HCT116 (cell line): ENCODE data around the gene TPRG1. TPM values are rescaled to one million over a fixed set of nuclear protein-coding genes. Genes with fewer than 3 reads are reported as not detected.

Experiments
- ATAC-seq: fragments of 200-7000 bp; cut with Tn5 transposase; 2 replicates; pipeline ENCODE4 v1.9.1; 2020; ENCODE audit warnings: mild to moderate bottlenecking, moderate library complexity
- BruUV-seq: library from RNA; stranded (reverse); fragments of 400-500 nt; replicated peaks from 2 replicates; lab custom pipeline; 2021; lab: Mats Ljungman, UMichigan
- CTCF ChIA-PET: fragments of 300-600 bp; sonication (Branson Sonifier 250); formaldehyde crosslinking; loops from one replicate; lab custom pipeline; 2021; ENCODE audit warnings: antibody characterized with exemption; lab: Charles Lee
- POLR2A ChIA-PET: fragments of 300-600, 350-600 bp; sonication (Branson Sonifier 250); formaldehyde crosslinking; loops from one replicate; lab custom pipeline; 2021; ENCODE audit warnings: antibody characterized with exemption; lab: Charles Lee
- RAD21 ChIA-PET, 2 experiments: fragments of 300-600 bp; sonication (Branson Sonifier 250); formaldehyde crosslinking; loops; one replicate each; lab custom pipeline; 2023; ENCODE audit warnings: low total read pairs in 2 of 2; ENCODE audit not compliant: uncharacterized antibody in 2 of 2, unreplicated experiment in 2 of 2, low non-redundant PET in 1 of 2; lab: Charles Lee
- DNase-seq: peaks from one replicate; pipeline ENCODE4 v3.0.0-alpha.2; 2010; ENCODE audit warnings: low read depth, low spot score
- H2AFZ ChIP-seq: fragments of 200-600 bp; shearing (Covaris generic), sonication (generic); 2 replicates; pipeline ENCODE4 v1.6.1; 2017; ENCODE audit warnings: low read depth, mixed run types, mixed read lengths, antibody characterized with exemption, low read length; ENCODE audit not compliant: poor library complexity, severe bottlenecking
- H3K27ac ChIP-seq: 2 replicates; pipeline ENCODE4 v1.5.1; 2012; ENCODE audit warnings: low read depth, low read length
- H3K27me3 ChIP-seq: fragments of 200-600 bp; sonication (generic); 2 replicates; pipeline ENCODE4 v1.6.1; 2016; ENCODE audit warnings: mixed run types, low read length, mixed read lengths; ENCODE audit not compliant: insufficient read depth
- H3K36me3 ChIP-seq, 2 experiments: fragments of 200-500 bp in 1 of 2; fragments of 200-600 bp in 1 of 2; sonication (Bioruptor generic) in 1 of 2; sonication (generic) in 1 of 2; 2 replicates each; pipeline versions ENCODE4 v1.5.1 to v1.6.1; 2014 to 2016; ENCODE audit warnings: low read length in 2 of 2, inconsistent platforms in 1 of 2, mixed read lengths in 1 of 2, mixed run types in 1 of 2; ENCODE audit not compliant: insufficient read depth in 2 of 2, control insufficient read depth in 1 of 2
- H3K4me1 ChIP-seq, 2 experiments: fragments of 200-600 bp in 1 of 2; sonication (generic) in 1 of 2; 2 replicates each; pipeline versions ENCODE4 v1.5.1 to v1.6.1; 2012 to 2017; ENCODE audit warnings: low read length in 2 of 2, inconsistent platforms in 1 of 2, mild to moderate bottlenecking in 1 of 2, mixed read lengths in 1 of 2, mixed run types in 1 of 2, moderate library complexity in 1 of 2; ENCODE audit not compliant: insufficient read depth in 2 of 2, control insufficient read depth in 1 of 2
- H3K4me2 ChIP-seq: fragments of 200-600 bp; sonication (generic); 2 replicates; pipeline ENCODE4 v1.6.1; 2017; ENCODE audit warnings: mixed run types, low read length, mixed read lengths
- H3K4me3 ChIP-seq, 2 experiments: fragments of 200-600 bp in 1 of 2; sonication (generic) in 1 of 2; replicated peaks in 1 of 2; 2 replicates each; pipeline ENCODE4 v1.5.1; 2011 to 2016; ENCODE audit warnings: low read length in 2 of 2, control low read depth in 1 of 2, low read depth in 1 of 2, mild to moderate bottlenecking in 1 of 2, mixed read lengths in 1 of 2, mixed run types in 1 of 2
- H3K79me2 ChIP-seq: fragments of 200-600 bp; sonication (generic); 2 replicates; pipeline ENCODE4 v1.6.1; 2017; ENCODE audit warnings: mild to moderate bottlenecking, mixed run types, low read length, moderate library complexity, mixed read lengths; ENCODE audit not compliant: insufficient read depth
- H3K9ac ChIP-seq: fragments of 200-600 bp; sonication (generic); 2 replicates; pipeline ENCODE4 v1.6.1; 2016; ENCODE audit warnings: low read length, mixed read lengths
- H3K9me2 ChIP-seq: fragments of 200-600 bp; sonication (generic), shearing (Covaris generic); 2 replicates; pipeline ENCODE4 v1.6.1; 2017; ENCODE audit warnings: mixed run types, mild to moderate bottlenecking, moderate library complexity; ENCODE audit not compliant: insufficient read depth
- H3K9me3 ChIP-seq, 2 experiments: fragments of 200-500 bp in 1 of 2; fragments of 200-600 bp in 1 of 2; sonication (Bioruptor generic) in 1 of 2; sonication (generic) in 1 of 2; 2 replicates each; pipeline ENCODE4 v1.6.1; 2014 to 2017; ENCODE audit warnings: low read length in 2 of 2, mixed read lengths in 2 of 2, inconsistent platforms in 1 of 2, low read depth in 1 of 2, mild to moderate bottlenecking in 1 of 2, mixed run types in 1 of 2, moderate library complexity in 1 of 2; ENCODE audit not compliant: control insufficient read depth in 1 of 2, insufficient read depth in 1 of 2
- H4K20me1 ChIP-seq: fragments of 200-600 bp; sonication (generic), shearing (Covaris generic); 2 replicates; pipeline ENCODE4 v1.6.1; 2017; ENCODE audit warnings: mixed run types, mild to moderate bottlenecking, moderate library complexity; ENCODE audit not compliant: insufficient read depth
- JUND ChIP-seq: IDR thresholded peaks from 2 replicates; pipeline ENCODE4 v1.6.1; 2012
- POLR2A ChIP-seq: IDR thresholded peaks from 2 replicates; pipeline ENCODE4 v1.7.0; 2011; ENCODE audit warnings: borderline replicate concordance; ENCODE audit not compliant: insufficient read depth, insufficient read length; ENCODE audit errors: extremely low read depth
- RAD21 ChIP-seq: IDR thresholded peaks from 2 replicates; pipeline ENCODE4 v1.6.1; 2012; ENCODE audit warnings: low read depth, mild to moderate bottlenecking
- SP1 ChIP-seq: IDR thresholded peaks from 2 replicates; pipeline ENCODE4 v1.6.1; 2012; ENCODE audit warnings: low read depth
- SRF ChIP-seq: IDR thresholded peaks from 2 replicates; pipeline ENCODE4 v1.6.1; 2012; ENCODE audit warnings: low read depth
- YY1 ChIP-seq: IDR thresholded peaks from 2 replicates; pipeline ENCODE4 v1.6.1; 2011; ENCODE audit warnings: low read length, low read depth, moderate library complexity, mild to moderate bottlenecking; ENCODE audit not compliant: insufficient replicate concordance; ENCODE audit errors: extremely low read depth
- intact Hi-C: fragments of 100-400 bp; cut with micrococcal nuclease; formaldehyde crosslinking; loops from 2 replicates; pipeline ENCODE4 v1.10.0; 2022
- total RNA-seq: library from RNA; stranded (reverse); gene quantifications from one replicate; pipeline ENCODE4 v1.2.1, GENCODE V29; 2021; ENCODE audit not compliant: unreplicated experiment
- TF ChIP-seq, protein P1 (sequence below), 3 experiments: fragments of 200-600 bp in 1 of 3; sonication (generic) in 1 of 3; IDR thresholded peaks in 2 of 3; conservative IDR thresholded peaks in 1 of 3; 2 replicates each; pipeline ENCODE4 v1.5.1; 2012 to 2017; ENCODE audit warnings: low read depth in 2 of 3, low read length in 2 of 3, antibody characterized with exemption in 1 of 3, borderline replicate concordance in 1 of 3, control low read depth in 1 of 3, mild to moderate bottlenecking in 1 of 3, mixed read lengths in 1 of 3, mixed run types in 1 of 3, moderate library complexity in 1 of 3; ENCODE audit not compliant: insufficient read depth in 1 of 3
- TF ChIP-seq, protein P2 (sequence below): IDR thresholded peaks from 2 replicates; pipeline ENCODE4 v1.6.1; 2012; ENCODE audit warnings: low read depth
- TF ChIP-seq, protein P3 (sequence below): IDR thresholded peaks from 2 replicates; pipeline ENCODE4 v1.6.1; 2012

TPRG1 gene
- total RNA-seq, 1 experiment from 2014 or later: 2.8 TPM

DNA sequence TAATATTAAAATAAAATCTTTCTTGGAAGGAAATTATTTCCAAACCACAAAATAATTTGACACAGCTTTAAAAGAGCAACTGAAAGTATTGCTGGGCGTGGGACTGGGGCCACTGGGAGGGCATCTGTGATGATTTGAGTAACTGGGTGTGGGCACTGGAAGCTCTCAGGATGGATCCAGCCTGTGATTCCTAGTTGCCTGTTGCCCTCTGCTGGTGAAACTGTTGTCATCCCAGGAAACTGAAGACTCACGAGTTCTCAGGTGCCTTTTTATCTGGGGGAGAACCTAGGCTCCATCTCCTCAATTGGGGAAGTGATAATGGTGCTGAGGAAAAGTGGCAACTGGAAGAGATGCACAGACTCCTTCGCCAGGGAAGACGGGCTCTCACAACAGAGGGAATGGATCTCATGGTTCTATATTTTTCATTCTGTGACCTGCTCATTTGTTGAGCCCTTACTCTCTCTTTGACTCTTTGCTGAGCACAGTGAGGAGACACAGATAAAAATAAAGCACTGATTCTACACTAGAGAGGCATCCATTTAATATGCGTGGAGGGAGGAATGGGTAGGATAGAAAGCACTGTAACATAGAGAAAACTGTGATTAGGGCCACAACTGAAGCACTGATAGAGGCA, 61.6 kb downstream of the TPRG1 start:
- POLR2A ChIA-PET: no interaction called here
- BruUV-seq: no TSS peak
- CTCF ChIA-PET: interaction anchor here (0.6 to 4.7 kb wide), 14 partner anchors 9 to 1554 kb away, joined by 3 to 34 read pairs (median 5); no protein-coding TSS in a partner anchor
- Histone ChIP-seq H3K9ac (no peak overlapping the region), H3K79me2 (no peaks in the 10 kb centered on the region), H4K20me1 (no peaks in the 10 kb centered on the region), H3K9me2 (no peaks in the 10 kb centered on the region), H3K27ac (no peak overlapping the region), H3K4me2 (no peak overlapping the region), H3K4me3 (no peak overlapping the region), H3K27me3 (no peaks in the 10 kb centered on the region)
- intact Hi-C loops: loop anchor here (1.0 to 2.0 kb wide), 4 partner anchors 37 to 1495 kb away; no protein-coding TSS in a partner anchor
- peak; percentile 95 for ATAC-seq
- DNase-seq: peak; percentile 70
- RAD21 ChIA-PET: no interaction called here
- TF ChIP-seq, protein P1, sequence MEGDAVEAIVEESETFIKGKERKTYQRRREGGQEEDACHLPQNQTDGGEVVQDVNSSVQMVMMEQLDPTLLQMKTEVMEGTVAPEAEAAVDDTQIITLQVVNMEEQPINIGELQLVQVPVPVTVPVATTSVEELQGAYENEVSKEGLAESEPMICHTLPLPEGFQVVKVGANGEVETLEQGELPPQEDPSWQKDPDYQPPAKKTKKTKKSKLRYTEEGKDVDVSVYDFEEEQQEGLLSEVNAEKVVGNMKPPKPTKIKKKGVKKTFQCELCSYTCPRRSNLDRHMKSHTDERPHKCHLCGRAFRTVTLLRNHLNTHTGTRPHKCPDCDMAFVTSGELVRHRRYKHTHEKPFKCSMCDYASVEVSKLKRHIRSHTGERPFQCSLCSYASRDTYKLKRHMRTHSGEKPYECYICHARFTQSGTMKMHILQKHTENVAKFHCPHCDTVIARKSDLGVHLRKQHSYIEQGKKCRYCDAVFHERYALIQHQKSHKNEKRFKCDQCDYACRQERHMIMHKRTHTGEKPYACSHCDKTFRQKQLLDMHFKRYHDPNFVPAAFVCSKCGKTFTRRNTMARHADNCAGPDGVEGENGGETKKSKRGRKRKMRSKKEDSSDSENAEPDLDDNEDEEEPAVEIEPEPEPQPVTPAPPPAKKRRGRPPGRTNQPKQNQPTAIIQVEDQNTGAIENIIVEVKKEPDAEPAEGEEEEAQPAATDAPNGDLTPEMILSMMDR (IDR thresholded peaks at IDR 0.05 in 2 of 3, conservative IDR thresholded peaks at IDR 0.05 in 1 of 3; ENCODE audit: borderline replicate concordance in 1 of 3, insufficient read depth in 1 of 3, low read depth in 2 of 3, low read length in 2 of 3): peak; percentile 90 to 96 (median 90)
- TF ChIP-seq RAD21 (peak; percentile 95), SRF (no peak)
- TF ChIP-seq, all 23 proteins: peak for 2
- no peaks in the 10 kb centered on the region for H3K36me3 ChIP-seq
- H3K9me3 ChIP-seq: no peaks in the 10 kb centered on the region
- no peaks in the 10 kb centered on the region for H3K4me1 ChIP-seq
- no peak overlapping the region for H2AFZ ChIP-seq

DNA sequence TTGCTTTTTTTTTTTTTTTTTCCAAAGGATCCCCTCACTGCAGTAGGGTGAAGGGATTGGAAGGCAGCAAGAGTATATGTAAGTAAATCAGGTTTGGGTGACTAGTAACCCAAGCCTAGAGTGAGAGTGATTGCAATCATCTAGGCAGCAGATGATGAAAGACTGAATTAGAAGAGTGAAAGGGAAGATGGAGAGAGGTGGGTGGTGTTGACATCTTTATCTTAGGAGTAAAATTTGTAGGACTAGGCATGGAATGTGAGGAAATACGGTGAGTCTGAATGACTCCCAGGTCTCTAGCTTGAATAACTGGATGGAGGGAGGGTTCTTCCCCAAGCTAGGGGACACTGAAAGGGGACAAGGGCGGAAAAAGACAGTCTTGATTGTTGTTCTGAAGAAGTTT, 63.4 kb downstream of the TPRG1 start:
- no peaks in the 10 kb centered on the region for H3K9me2 ChIP-seq
- no peaks in the 10 kb centered on the region for H3K9me3 ChIP-seq
- no peak overlapping the region for H3K4me2 ChIP-seq
- no TSS peak for BruUV-seq
- POLR2A ChIA-PET: no interaction called here
- ATAC-seq (no peak), DNase-seq (no peak)
- no peak overlapping the region for H3K9ac ChIP-seq
- RAD21 ChIA-PET: no interaction called here
- no peaks in the 10 kb centered on the region for H4K20me1 ChIP-seq
- H3K79me2 ChIP-seq: no peaks in the 10 kb centered on the region
- H3K27ac ChIP-seq: no peak overlapping the region
- H3K36me3 ChIP-seq: no peaks in the 10 kb centered on the region
- no peaks in the 10 kb centered on the region for H3K4me1 ChIP-seq
- intact Hi-C loops: no loop called here
- CTCF ChIA-PET: interaction anchor here (2.4 to 4.7 kb wide), 3 partner anchors 34 to 1495 kb away, joined by 10 to 34 read pairs (median 20); no protein-coding TSS in a partner anchor
- no peak overlapping the region for H3K4me3 ChIP-seq
- TF ChIP-seq SP1 (no peak), JUND (no peak), YY1 (no peak), POLR2A (no peak)
- TF ChIP-seq, protein P2, sequence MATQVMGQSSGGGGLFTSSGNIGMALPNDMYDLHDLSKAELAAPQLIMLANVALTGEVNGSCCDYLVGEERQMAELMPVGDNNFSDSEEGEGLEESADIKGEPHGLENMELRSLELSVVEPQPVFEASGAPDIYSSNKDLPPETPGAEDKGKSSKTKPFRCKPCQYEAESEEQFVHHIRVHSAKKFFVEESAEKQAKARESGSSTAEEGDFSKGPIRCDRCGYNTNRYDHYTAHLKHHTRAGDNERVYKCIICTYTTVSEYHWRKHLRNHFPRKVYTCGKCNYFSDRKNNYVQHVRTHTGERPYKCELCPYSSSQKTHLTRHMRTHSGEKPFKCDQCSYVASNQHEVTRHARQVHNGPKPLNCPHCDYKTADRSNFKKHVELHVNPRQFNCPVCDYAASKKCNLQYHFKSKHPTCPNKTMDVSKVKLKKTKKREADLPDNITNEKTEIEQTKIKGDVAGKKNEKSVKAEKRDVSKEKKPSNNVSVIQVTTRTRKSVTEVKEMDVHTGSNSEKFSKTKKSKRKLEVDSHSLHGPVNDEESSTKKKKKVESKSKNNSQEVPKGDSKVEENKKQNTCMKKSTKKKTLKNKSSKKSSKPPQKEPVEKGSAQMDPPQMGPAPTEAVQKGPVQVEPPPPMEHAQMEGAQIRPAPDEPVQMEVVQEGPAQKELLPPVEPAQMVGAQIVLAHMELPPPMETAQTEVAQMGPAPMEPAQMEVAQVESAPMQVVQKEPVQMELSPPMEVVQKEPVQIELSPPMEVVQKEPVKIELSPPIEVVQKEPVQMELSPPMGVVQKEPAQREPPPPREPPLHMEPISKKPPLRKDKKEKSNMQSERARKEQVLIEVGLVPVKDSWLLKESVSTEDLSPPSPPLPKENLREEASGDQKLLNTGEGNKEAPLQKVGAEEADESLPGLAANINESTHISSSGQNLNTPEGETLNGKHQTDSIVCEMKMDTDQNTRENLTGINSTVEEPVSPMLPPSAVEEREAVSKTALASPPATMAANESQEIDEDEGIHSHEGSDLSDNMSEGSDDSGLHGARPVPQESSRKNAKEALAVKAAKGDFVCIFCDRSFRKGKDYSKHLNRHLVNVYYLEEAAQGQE: no peak
- TF ChIP-seq, protein P3, sequence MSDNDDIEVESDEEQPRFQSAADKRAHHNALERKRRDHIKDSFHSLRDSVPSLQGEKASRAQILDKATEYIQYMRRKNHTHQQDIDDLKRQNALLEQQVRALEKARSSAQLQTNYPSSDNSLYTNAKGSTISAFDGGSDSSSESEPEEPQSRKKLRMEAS: no peak
- no peaks in the 10 kb centered on the region for H3K27me3 ChIP-seq
- H2AFZ ChIP-seq: no peak overlapping the region
